Measurements from ENCODE around the gene SH3BP5.

The SH3BP5 gene

DNA sequence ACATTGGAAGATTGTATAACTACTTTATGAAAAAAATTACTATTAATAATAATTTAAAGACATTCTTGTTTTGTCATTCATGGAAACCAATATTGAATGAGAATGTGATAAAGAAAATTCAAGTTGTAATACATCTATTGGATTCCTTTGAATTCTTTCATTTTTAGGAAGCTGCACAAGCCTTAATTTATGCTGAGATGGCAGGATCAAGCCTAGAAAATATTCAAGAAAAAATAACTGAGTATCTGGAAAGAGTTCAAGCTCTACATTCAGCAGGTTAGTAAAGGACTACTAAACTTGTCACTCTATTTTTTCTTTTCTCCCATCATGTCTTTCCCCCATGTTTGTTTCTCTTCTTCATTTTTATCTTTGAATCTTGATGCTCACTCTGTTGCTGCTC is 120.4 kb downstream of the SH3BP5 start:
- no peak for DNase-seq (ENCODE audit: extremely low read depth in 1 of 2, low read depth in 1 of 2)

DNA sequence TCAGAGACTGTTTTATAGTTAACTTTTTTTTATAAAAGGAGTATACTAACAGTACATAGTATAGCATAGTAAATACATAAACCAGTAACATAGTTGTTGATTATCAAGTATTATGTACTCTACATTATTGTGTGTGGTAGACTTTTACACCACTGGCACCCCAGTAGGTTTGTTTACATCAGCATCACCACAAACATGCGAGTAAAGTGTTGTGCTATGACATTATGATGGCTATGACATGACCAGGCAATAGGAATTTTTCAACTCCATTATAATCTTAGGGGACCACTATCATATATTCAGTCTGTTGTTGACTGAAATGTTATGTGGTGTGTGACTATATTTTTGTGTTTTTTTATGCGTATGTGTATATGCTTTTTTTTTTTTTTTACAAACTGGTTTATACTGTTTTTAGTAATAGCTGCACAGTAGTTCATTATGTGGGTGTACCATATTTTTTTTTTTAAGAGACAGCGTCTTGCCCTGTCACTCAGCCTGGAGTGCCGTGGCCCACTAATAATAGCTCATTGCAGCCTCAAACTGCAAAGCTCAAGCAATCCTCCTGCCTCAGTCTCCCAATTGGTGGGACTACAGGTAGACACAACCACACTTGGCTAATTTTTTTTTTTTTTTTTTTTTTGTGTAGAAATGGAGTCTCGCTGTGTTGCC is 124.4 kb downstream of the SH3BP5 start:
- no peak for DNase-seq (ENCODE audit: extremely low read depth in 1 of 2, low read depth in 1 of 2)

DNA sequence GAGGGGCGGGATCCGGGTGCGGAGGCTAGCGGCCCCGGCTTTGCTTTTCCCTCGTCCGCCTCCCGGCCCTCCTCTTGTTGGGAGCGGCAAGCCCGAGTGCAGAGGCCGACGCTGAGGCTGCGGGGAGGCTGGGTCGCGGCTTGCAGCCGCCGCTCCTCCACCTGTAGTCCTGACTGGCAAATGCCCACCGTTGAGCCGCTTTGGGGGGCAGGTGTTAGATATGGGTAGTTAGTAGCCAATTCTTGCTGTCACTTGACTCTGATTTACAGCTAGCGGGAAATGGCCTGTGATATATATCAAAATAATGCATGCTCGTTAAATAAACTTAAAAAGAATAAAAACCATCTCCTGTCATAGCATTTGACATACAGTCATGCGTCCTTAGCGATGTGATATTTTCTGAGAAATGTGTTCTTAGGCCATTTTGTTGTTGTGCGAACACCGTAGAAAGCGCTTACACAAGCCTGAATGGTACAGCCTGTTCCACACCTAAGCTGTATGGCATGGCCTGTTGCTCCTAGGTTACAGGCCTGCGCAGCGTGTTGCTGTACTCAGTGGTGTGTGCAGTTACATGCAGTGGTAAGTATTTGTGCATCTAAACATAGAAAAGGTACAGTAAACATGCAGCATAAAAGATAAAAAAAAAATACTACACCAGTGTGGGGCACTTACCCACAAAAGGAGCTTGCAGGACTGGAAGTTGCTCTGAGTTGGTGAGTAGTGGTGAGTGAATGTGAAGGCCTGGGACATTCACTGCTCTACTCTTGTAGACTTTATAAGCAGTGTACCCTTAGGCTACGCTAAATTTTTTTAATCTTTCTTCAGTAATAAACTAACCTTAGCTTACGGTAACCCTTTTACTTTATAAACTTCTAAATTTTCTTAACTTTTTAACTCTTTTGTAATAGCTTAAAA is 125.5 kb downstream of the SH3BP5 start:
- DNase-seq (ENCODE audit: extremely low read depth in 1 of 2, low read depth in 1 of 2), result no peak

- peak; percentile 88 to 93 for DNase-seq (ENCODE audit: extremely low read depth in 1 of 2, low read depth in 1 of 2)
Observed at GRCh38 chr3:15205934-15206661, 126.3 kb downstream of the SH3BP5 start, which contains the start of gene CAPN7. Gene CAPN7 (plus strand): TSS chr3:15206246. CDS start chr3:15206496, 250 bp downstream.

GRCh38 chr3:15205482-15205933 is 126.9 kb downstream of the SH3BP5 start:
- no peak for DNase-seq (ENCODE audit: extremely low read depth in 1 of 2, low read depth in 1 of 2)
